Fibroblast of the aortic adventitia (primary cell): ENCODE results near the gene UBE2L5. TPM values are rescaled to one million over a fixed set of nuclear protein-coding genes. Genes with fewer than 3 reads are reported as not detected.

Experiments
- DNase-seq: peaks from one replicate; pipeline ENCODE4 v3.0.0-alpha.2; 2010; ENCODE audit warnings: low read depth
- H3K4me3 ChIP-seq: 2 replicates; pipeline ENCODE4 v1.5.1; 2011; ENCODE audit warnings: low read depth, mild to moderate bottlenecking, control low read depth, low read length, moderate library complexity
- total RNA-seq: library from RNA; depleted of rRNA; stranded (reverse); fragments of >200 nt; gene quantifications from 2 replicates; pipeline ENCODE4 v1.2.3, GENCODE V29; 2012; ENCODE audit warnings: low replicate concordance
- TF ChIP-seq, protein P1 (sequence below): IDR thresholded peaks from 2 replicates; pipeline ENCODE4 v1.5.1; 2011; ENCODE audit warnings: mild to moderate bottlenecking, low read length, control low read depth, inconsistent platforms; ENCODE audit not compliant: insufficient read depth

UBE2L5 gene
- total RNA-seq, 1 donor, result under 0.01 TPM

GRCh38 chr13:30395192-30396158 lies 26.8 kb upstream of the UBE2L5 start:
- TF ChIP-seq, protein P1, sequence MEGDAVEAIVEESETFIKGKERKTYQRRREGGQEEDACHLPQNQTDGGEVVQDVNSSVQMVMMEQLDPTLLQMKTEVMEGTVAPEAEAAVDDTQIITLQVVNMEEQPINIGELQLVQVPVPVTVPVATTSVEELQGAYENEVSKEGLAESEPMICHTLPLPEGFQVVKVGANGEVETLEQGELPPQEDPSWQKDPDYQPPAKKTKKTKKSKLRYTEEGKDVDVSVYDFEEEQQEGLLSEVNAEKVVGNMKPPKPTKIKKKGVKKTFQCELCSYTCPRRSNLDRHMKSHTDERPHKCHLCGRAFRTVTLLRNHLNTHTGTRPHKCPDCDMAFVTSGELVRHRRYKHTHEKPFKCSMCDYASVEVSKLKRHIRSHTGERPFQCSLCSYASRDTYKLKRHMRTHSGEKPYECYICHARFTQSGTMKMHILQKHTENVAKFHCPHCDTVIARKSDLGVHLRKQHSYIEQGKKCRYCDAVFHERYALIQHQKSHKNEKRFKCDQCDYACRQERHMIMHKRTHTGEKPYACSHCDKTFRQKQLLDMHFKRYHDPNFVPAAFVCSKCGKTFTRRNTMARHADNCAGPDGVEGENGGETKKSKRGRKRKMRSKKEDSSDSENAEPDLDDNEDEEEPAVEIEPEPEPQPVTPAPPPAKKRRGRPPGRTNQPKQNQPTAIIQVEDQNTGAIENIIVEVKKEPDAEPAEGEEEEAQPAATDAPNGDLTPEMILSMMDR, result no peak

GRCh38 chr13:30396434-30397075 lies 25.7 kb upstream of the UBE2L5 start:
- no peak overlapping the region for H3K4me3 ChIP-seq
- peak; percentile 68 for DNase-seq
- TF ChIP-seq, protein P1, result no peak

More at GRCh38 chr13:30395192-30396158, 26.8 kb upstream of the UBE2L5 start:
- peak overlapping the region; percentile 68 for H3K4me3 ChIP-seq
- peak; percentile 98 for DNase-seq

GRCh38 chr13:30398601-30399072 lies 23.7 kb upstream of the UBE2L5 start:
- no peak overlapping the region for H3K4me3 ChIP-seq
- TF ChIP-seq, protein P1, result no peak
- peak; percentile 62 for DNase-seq

DNA sequence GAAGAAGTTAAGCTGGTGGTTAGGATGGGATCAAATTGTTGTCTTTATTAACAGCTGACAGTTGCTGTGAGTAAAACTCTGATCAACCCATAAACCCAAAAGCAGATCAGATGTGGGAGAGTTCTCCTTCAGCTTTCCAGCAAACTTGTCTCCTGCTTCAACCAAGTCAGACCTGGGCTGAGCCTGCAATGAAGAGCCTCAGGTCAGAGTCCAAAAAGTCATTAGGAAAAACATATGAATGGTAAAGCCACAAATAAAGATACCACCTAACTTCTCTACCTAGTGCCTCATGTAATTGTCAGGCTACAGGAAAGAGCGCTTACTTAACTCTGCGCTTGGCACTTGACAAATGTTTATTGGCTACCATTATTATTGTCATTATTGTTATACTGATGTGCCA lies 21.9 kb upstream of the UBE2L5 start:
- TF ChIP-seq, protein P1, result no peak
- no peak overlapping the region for H3K4me3 ChIP-seq
- no peak for DNase-seq

DNA sequence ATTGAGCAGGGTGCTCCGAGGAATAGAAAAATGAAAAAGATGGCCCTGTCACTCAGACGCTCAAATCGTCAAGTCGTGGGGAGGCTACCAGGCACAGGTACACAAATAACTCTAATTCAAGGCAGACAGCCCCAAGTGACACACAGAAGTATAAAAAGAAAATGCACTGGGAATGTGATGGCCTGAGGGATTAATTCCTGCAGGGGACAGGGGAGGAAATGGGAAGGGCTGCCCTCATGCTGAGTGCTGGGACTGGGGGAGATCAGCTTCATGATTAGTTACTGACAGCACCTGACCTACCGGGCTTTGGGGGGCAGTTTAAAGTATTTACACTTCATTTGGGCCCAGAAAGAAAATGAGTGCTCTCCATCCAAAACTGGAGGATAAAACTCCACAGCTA lies 20.9 kb upstream of the UBE2L5 start:
- no peak for DNase-seq
- TF ChIP-seq, protein P1, result no peak
- H3K4me3 ChIP-seq, result no peak overlapping the region

- TF ChIP-seq, protein P1, result no peak
- H3K4me3 ChIP-seq, result no peak overlapping the region
- DNase-seq, result no peak
Measured at GRCh38 chr13:30403456-30403855, 18.8 kb upstream of the UBE2L5 start.
